Trophoblast cell (in vitro differentiated cells and primary cell): ENCODE data around the gene IL20RA.
A peak's percentile ranks its signal among the peaks of the same experiment; 100 is the strongest.

Experiments used
- DNase-seq, 2 donors: peaks; one replicate each; pipeline ENCODE4 v3.0.0-alpha.2; 2016
- H2AFZ ChIP-seq: 2 replicates; pipeline ENCODE4 v1.6.1; 2013; ENCODE audit warnings: low read length, moderate library complexity, mild to moderate bottlenecking; ENCODE audit not compliant: insufficient read depth, poor library complexity
- H2AK5ac ChIP-seq: 2 replicates; pipeline ENCODE4 v1.6.1; 2013; ENCODE audit warnings: mild to moderate bottlenecking, low read length
- H2BK120ac ChIP-seq: 2 replicates; pipeline ENCODE4 v1.6.1; 2013; ENCODE audit warnings: low read length, mild to moderate bottlenecking, moderate library complexity; ENCODE audit not compliant: insufficient read depth, poor library complexity
- H2BK12ac ChIP-seq: 2 replicates; pipeline ENCODE4 v1.6.1; 2013; ENCODE audit warnings: mild to moderate bottlenecking, low read length, moderate library complexity
- H2BK5ac ChIP-seq: 2 replicates; pipeline ENCODE4 v1.6.1; 2013; ENCODE audit warnings: low read length, low read depth, moderate library complexity, mild to moderate bottlenecking; ENCODE audit not compliant: poor library complexity
- H3K14ac ChIP-seq: 2 replicates; pipeline ENCODE4 v1.6.1; 2013; ENCODE audit warnings: mild to moderate bottlenecking, low read length
- H3K18ac ChIP-seq: 2 replicates; pipeline ENCODE4 v1.6.1; 2013; ENCODE audit warnings: mild to moderate bottlenecking, low read length
- H3K23ac ChIP-seq: 2 replicates; pipeline ENCODE4 v1.6.1; 2013; ENCODE audit warnings: low read length
- H3K27ac ChIP-seq: 2 replicates; pipeline ENCODE4 v1.5.1; 2013; ENCODE audit warnings: low read depth, mild to moderate bottlenecking, inconsistent platforms, low read length, moderate library complexity
- H3K27me3 ChIP-seq: 2 replicates; pipeline ENCODE4 v1.6.1; 2013; ENCODE audit warnings: inconsistent platforms, mild to moderate bottlenecking, low read length, moderate library complexity; ENCODE audit not compliant: insufficient read depth
- H3K36me3 ChIP-seq, 2 experiments: 1 replicate in 1 of 2; 2 replicates in 1 of 2; pipeline ENCODE4 v1.6.1; 2013; ENCODE audit warnings: low read length in 2 of 2, mild to moderate bottlenecking in 2 of 2, moderate library complexity in 1 of 2; ENCODE audit not compliant: insufficient read depth in 2 of 2, control insufficient read depth in 1 of 2
- H3K4ac ChIP-seq: 2 replicates; pipeline ENCODE4 v1.6.1; 2013; ENCODE audit warnings: low read depth, mild to moderate bottlenecking, low read length, moderate library complexity
- H3K4me1 ChIP-seq, 2 experiments: 1 replicate in 1 of 2; 2 replicates in 1 of 2; pipeline ENCODE4 v1.6.1; 2013; ENCODE audit warnings: low read length in 2 of 2, mild to moderate bottlenecking in 2 of 2, moderate library complexity in 1 of 2; ENCODE audit not compliant: insufficient read depth in 2 of 2, control insufficient read depth in 1 of 2
- H3K4me2 ChIP-seq: 2 replicates; pipeline ENCODE4 v1.6.1; 2013; ENCODE audit warnings: inconsistent platforms, mild to moderate bottlenecking, low read length, moderate library complexity
- H3K4me3 ChIP-seq: 2 replicates; pipeline ENCODE4 v1.5.1; 2013; ENCODE audit warnings: mild to moderate bottlenecking, low read depth, low read length, inconsistent platforms
- H3K79me1 ChIP-seq: one replicate; pipeline ENCODE4 v1.6.1; 2013; ENCODE audit warnings: low read length
- H3K79me2 ChIP-seq: 2 replicates; pipeline ENCODE4 v1.6.1; 2013; ENCODE audit warnings: low read length, mild to moderate bottlenecking; ENCODE audit not compliant: control insufficient read depth, insufficient read depth, poor library complexity
- H3K9ac ChIP-seq: 2 replicates; pipeline ENCODE4 v1.6.1; 2013; ENCODE audit warnings: mild to moderate bottlenecking, low read length
- H3K9me3 ChIP-seq: 2 replicates; pipeline ENCODE4 v1.6.1; 2013; ENCODE audit warnings: low read depth, mild to moderate bottlenecking, control low read depth, inconsistent platforms, low read length; ENCODE audit not compliant: insufficient read depth
- H4K12ac ChIP-seq: 2 replicates; pipeline ENCODE4 v1.6.1; 2013; ENCODE audit warnings: low read depth, mild to moderate bottlenecking, low read length, moderate library complexity
- H4K8ac ChIP-seq: 2 replicates; pipeline ENCODE4 v1.6.1; 2013; ENCODE audit warnings: low read depth, mild to moderate bottlenecking, low read length, moderate library complexity
- H4K91ac ChIP-seq: one replicate; pipeline ENCODE4 v1.6.1; 2013; ENCODE audit warnings: low read depth, mild to moderate bottlenecking, low read length, moderate library complexity
- WGBS: extraction: QIAGEN DNeasy Blood & Tissue Kit; methylation state at CpG from one replicate; pipeline ENCODE4 v1.1.7; 2013; ENCODE audit warnings: missing lambda C conversion rate; ENCODE audit not compliant: insufficient read length, insufficient coverage; ENCODE audit errors: extremely low coverage; 5-methylcytosine and 5-hydroxymethylcytosine counted together

Gene IL20RA

GRCh38 chr6:137087902-137088301, 43.1 kb upstream of the IL20RA start:
- no peaks in the 10 kb centered on the region for H3K27me3 ChIP-seq
- H3K9me3 ChIP-seq: no peaks in the 10 kb centered on the region
- no peak overlapping the region for H3K4me3 ChIP-seq
- H3K79me1 ChIP-seq: no peaks in the 10 kb centered on the region
- H3K79me2 ChIP-seq: no peaks in the 10 kb centered on the region
- H3K9ac ChIP-seq: no peak overlapping the region
- H4K12ac ChIP-seq: no peak overlapping the region
- H2BK120ac ChIP-seq: no peak overlapping the region
- no peak overlapping the region for H2AFZ ChIP-seq
- H3K23ac ChIP-seq: no peak overlapping the region
- H4K91ac ChIP-seq: no peak overlapping the region
- no peak overlapping the region for H4K8ac ChIP-seq
- H3K14ac ChIP-seq: no peak overlapping the region
- H3K36me3 ChIP-seq: no peaks in the 10 kb centered on the region
- H2BK12ac ChIP-seq: no peak overlapping the region
- H3K27ac ChIP-seq: no peak overlapping the region
- no peak overlapping the region for H3K4me2 ChIP-seq
- H3K18ac ChIP-seq: no peak overlapping the region
- H2BK5ac ChIP-seq: no peak overlapping the region
- H2AK5ac ChIP-seq: no peak overlapping the region
- no peaks in the 10 kb centered on the region for H3K4me1 ChIP-seq
- no peak for DNase-seq
- H3K4ac ChIP-seq: no peak overlapping the region
- no CpG with 5 or more reads among the region's 3 CpGs for WGBS

GRCh38 chr6:137086031-137086430, 41.3 kb upstream of the IL20RA start:
- no peak for DNase-seq
- H3K9ac ChIP-seq: no peak overlapping the region
- no peak overlapping the region for H3K4ac ChIP-seq
- H3K4me2 ChIP-seq: no peak overlapping the region
- no peak overlapping the region for H2BK120ac ChIP-seq
- H3K18ac ChIP-seq: no peak overlapping the region
- no peaks in the 10 kb centered on the region for H3K9me3 ChIP-seq
- H3K27me3 ChIP-seq: no peaks in the 10 kb centered on the region
- H3K23ac ChIP-seq: no peak overlapping the region
- no peaks in the 10 kb centered on the region for H3K36me3 ChIP-seq
- H3K79me1 ChIP-seq: no peaks in the 10 kb centered on the region
- H4K91ac ChIP-seq: no peak overlapping the region
- no peak overlapping the region for H2BK12ac ChIP-seq
- H3K14ac ChIP-seq: no peak overlapping the region
- no peak overlapping the region for H3K4me3 ChIP-seq
- H3K4me1 ChIP-seq: no peaks in the 10 kb centered on the region
- no peak overlapping the region for H2AK5ac ChIP-seq
- no peak overlapping the region for H3K27ac ChIP-seq
- no peaks in the 10 kb centered on the region for H3K79me2 ChIP-seq
- H4K8ac ChIP-seq: no peak overlapping the region
- no peak overlapping the region for H2AFZ ChIP-seq
- H2BK5ac ChIP-seq: no peak overlapping the region
- no CpG with 5 or more reads among the region's 1 CpG for WGBS
- no peak overlapping the region for H4K12ac ChIP-seq

- H3K4me2 ChIP-seq: no peak overlapping the region
- H4K91ac ChIP-seq: no peak overlapping the region
- no peak overlapping the region for H3K4me3 ChIP-seq
- no peak for DNase-seq
- H3K79me1 ChIP-seq: no peaks in the 10 kb centered on the region
- H3K9me3 ChIP-seq: no peaks in the 10 kb centered on the region
- no peak overlapping the region for H2BK5ac ChIP-seq
- H3K9ac ChIP-seq: no peak overlapping the region
- no peaks in the 10 kb centered on the region for H3K36me3 ChIP-seq
- no peak overlapping the region for H4K8ac ChIP-seq
- no peak overlapping the region for H2AFZ ChIP-seq
- H4K12ac ChIP-seq: no peak overlapping the region
- H3K23ac ChIP-seq: no peak overlapping the region
- no CpG with 5 or more reads among the region's 2 CpGs for WGBS
- no peak overlapping the region for H3K4ac ChIP-seq
- no peak overlapping the region for H3K27ac ChIP-seq
- no peak overlapping the region for H2BK12ac ChIP-seq
- no peaks in the 10 kb centered on the region for H3K4me1 ChIP-seq
- no peak overlapping the region for H2AK5ac ChIP-seq
- H2BK120ac ChIP-seq: no peak overlapping the region
- H3K27me3 ChIP-seq: no peaks in the 10 kb centered on the region
- no peaks in the 10 kb centered on the region for H3K79me2 ChIP-seq
- H3K18ac ChIP-seq: no peak overlapping the region
- H3K14ac ChIP-seq: no peak overlapping the region
Measured at GRCh38 chr6:137084865-137085617, 40.3 kb upstream of the IL20RA start.

GRCh38 chr6:137084090-137084489, 39.3 kb upstream of the IL20RA start:
- Histone ChIP-seq H3K4ac (no peak overlapping the region), H2BK12ac (no peak overlapping the region), H3K23ac (no peak overlapping the region), H3K4me2 (no peak overlapping the region), H3K4me1 (no peaks in the 10 kb centered on the region), H3K79me2 (no peaks in the 10 kb centered on the region), H3K27ac (no peak overlapping the region), H3K36me3 (no peaks in the 10 kb centered on the region), H3K4me3 (no peak overlapping the region), H3K9ac (no peak overlapping the region), H3K27me3 (no peaks in the 10 kb centered on the region), H4K12ac (no peak overlapping the region), H2BK5ac (no peak overlapping the region), H2BK120ac (no peak overlapping the region), H4K91ac (no peak overlapping the region), H3K9me3 (no peaks in the 10 kb centered on the region), H2AK5ac (no peak overlapping the region), H4K8ac (no peak overlapping the region), H2AFZ (no peak overlapping the region), H3K14ac (no peak overlapping the region), H3K79me1 (no peaks in the 10 kb centered on the region), H3K18ac (no peak overlapping the region)
- DNase-seq: peak; percentile 60 to 78
- no CpG with 5 or more reads among the region's 4 CpGs for WGBS
